Adipocyte (in vitro differentiated cells): ENCODE measurements around the gene TTC7B.

ENCODE experiments used
- DNase-seq: peaks from one replicate; pipeline ENCODE4 v3.0.0-alpha.2; 2015; ENCODE audit warnings: low read depth
- H3K27me3 ChIP-seq: replicated peaks from 2 replicates; pipeline ENCODE4 v1.7.0; 2013; ENCODE audit warnings: mild to moderate bottlenecking, low read length, moderate library complexity; ENCODE audit not compliant: control insufficient read depth, insufficient read depth
- H3K36me3 ChIP-seq: 2 replicates; pipeline ENCODE4 v1.7.0; 2013; ENCODE audit warnings: low read length, mild to moderate bottlenecking, moderate library complexity; ENCODE audit not compliant: control insufficient read depth, insufficient read depth, severe bottlenecking
- H3K4me1 ChIP-seq: 2 replicates; pipeline ENCODE4 v1.7.0; 2013; ENCODE audit warnings: mild to moderate bottlenecking, low read length, moderate library complexity; ENCODE audit not compliant: control insufficient read depth, insufficient read depth
- H3K4me3 ChIP-seq: 2 replicates; pipeline ENCODE4 v1.7.0; 2013; ENCODE audit warnings: mild to moderate bottlenecking, low read length, moderate library complexity
- H3K9ac ChIP-seq: 2 replicates; pipeline ENCODE4 v1.7.0; 2013; ENCODE audit warnings: mild to moderate bottlenecking, low read length, moderate library complexity
- H3K9me3 ChIP-seq: 2 replicates; pipeline ENCODE4 v1.7.0; 2013; ENCODE audit warnings: mild to moderate bottlenecking, low read length, moderate library complexity; ENCODE audit not compliant: control insufficient read depth

TTC7B gene

GRCh38 chr14:90558041-90558982 lies 257.9 kb downstream of the TTC7B start:
- no peak overlapping the region for H3K4me3 ChIP-seq
- no peaks in the 10 kb centered on the region for H3K9me3 ChIP-seq
- H3K36me3 ChIP-seq: peaks cover 6% of the 10 kb centered on the region
- no peaks in the 10 kb centered on the region for H3K4me1 ChIP-seq
- H3K9ac ChIP-seq: no peak overlapping the region
- DNase-seq: no peak
- H3K27me3 ChIP-seq: no peaks in the 10 kb centered on the region

- no peaks in the 10 kb centered on the region for H3K4me1 ChIP-seq
- no peaks in the 10 kb centered on the region for H3K27me3 ChIP-seq
- DNase-seq: no peak
- peaks cover 6% of the 10 kb centered on the region for H3K36me3 ChIP-seq
- no peak overlapping the region for H3K4me3 ChIP-seq
- no peak overlapping the region for H3K9ac ChIP-seq
- H3K9me3 ChIP-seq: no peaks in the 10 kb centered on the region
Observed at GRCh38 chr14:90557516-90557915, 258.7 kb downstream of the TTC7B start.

- no peak for DNase-seq
- H3K9ac ChIP-seq: no peak overlapping the region
- no peaks in the 10 kb centered on the region for H3K27me3 ChIP-seq
- H3K4me3 ChIP-seq: no peak overlapping the region
- no peaks in the 10 kb centered on the region for H3K4me1 ChIP-seq
- no peaks in the 10 kb centered on the region for H3K9me3 ChIP-seq
- peaks cover 6% of the 10 kb centered on the region for H3K36me3 ChIP-seq
Observed at GRCh38 chr14:90556666-90557450, 259.4 kb downstream of the TTC7B start.

GRCh38 chr14:90556012-90556477 lies 260.2 kb downstream of the TTC7B start:
- DNase-seq: no peak
- H3K4me1 ChIP-seq: no peaks in the 10 kb centered on the region
- no peak overlapping the region for H3K4me3 ChIP-seq

GRCh38 chr14:90555126-90556011 lies 260.9 kb downstream of the TTC7B start:
- Histone ChIP-seq H3K9me3 (no peaks in the 10 kb centered on the region), H3K4me3 (no peak overlapping the region)
- no peak for DNase-seq

More at GRCh38 chr14:90556012-90556477, 260.2 kb downstream of the TTC7B start:
- Histone ChIP-seq H3K9ac (no peak overlapping the region), H3K36me3 (peaks cover 6% of the 10 kb centered on the region), H3K27me3 (no peaks in the 10 kb centered on the region), H3K9me3 (no peaks in the 10 kb centered on the region)

GRCh38 chr14:90554341-90554740 lies 261.9 kb downstream of the TTC7B start:
- Histone ChIP-seq H3K27me3 (no peaks in the 10 kb centered on the region), H3K36me3 (no peaks in the 10 kb centered on the region), H3K4me3 (no peak overlapping the region), H3K9ac (no peak overlapping the region), H3K9me3 (no peaks in the 10 kb centered on the region), H3K4me1 (no peaks in the 10 kb centered on the region)
- DNase-seq: no peak

More at GRCh38 chr14:90555126-90556011, 260.9 kb downstream of the TTC7B start:
- Histone ChIP-seq H3K4me1 (no peaks in the 10 kb centered on the region), H3K27me3 (no peaks in the 10 kb centered on the region), H3K36me3 (no peaks in the 10 kb centered on the region), H3K9ac (no peak overlapping the region)

GRCh38 chr14:90553921-90554336 lies 262.3 kb downstream of the TTC7B start:
- DNase-seq: no peak
- no peak overlapping the region for H3K9ac ChIP-seq
- H3K9me3 ChIP-seq: no peaks in the 10 kb centered on the region
- H3K27me3 ChIP-seq: no peaks in the 10 kb centered on the region
- H3K4me1 ChIP-seq: no peaks in the 10 kb centered on the region
- H3K36me3 ChIP-seq: no peaks in the 10 kb centered on the region
- no peak overlapping the region for H3K4me3 ChIP-seq

- no peaks in the 10 kb centered on the region for H3K4me1 ChIP-seq
- H3K27me3 ChIP-seq: no peaks in the 10 kb centered on the region
- no peak overlapping the region for H3K9ac ChIP-seq
- no peaks in the 10 kb centered on the region for H3K9me3 ChIP-seq
- no peak overlapping the region for H3K4me3 ChIP-seq
- DNase-seq: no peak
- no peaks in the 10 kb centered on the region for H3K36me3 ChIP-seq
Observed at GRCh38 chr14:90553298-90553920, 262.8 kb downstream of the TTC7B start.

GRCh38 chr14:90552465-90553297 lies 263.5 kb downstream of the TTC7B start:
- no peak overlapping the region for H3K9ac ChIP-seq
- DNase-seq: no peak
- H3K4me1 ChIP-seq: no peaks in the 10 kb centered on the region
- no peaks in the 10 kb centered on the region for H3K9me3 ChIP-seq
- no peaks in the 10 kb centered on the region for H3K27me3 ChIP-seq
- H3K4me3 ChIP-seq: no peak overlapping the region
- no peaks in the 10 kb centered on the region for H3K36me3 ChIP-seq
